Epithelial cell of prostate (primary cell): ENCODE data around the gene NRM.

ENCODE experiments used
- DNase-seq: peaks from one replicate; pipeline ENCODE4 v3.0.0-alpha.2; 2011; ENCODE audit warnings: low read depth, low spot score
- H3K27ac ChIP-seq: fragments of 450-650 bp; 2 replicates; pipeline ENCODE4 v1.5.1; 2017; ENCODE audit warnings: mild to moderate bottlenecking

NRM gene

GRCh38 chr6:30691208-30691847 is 544 bp upstream of the NRM start:
- no peak for DNase-seq
- H3K27ac ChIP-seq, result peak overlapping the region; percentile 98

DNA sequence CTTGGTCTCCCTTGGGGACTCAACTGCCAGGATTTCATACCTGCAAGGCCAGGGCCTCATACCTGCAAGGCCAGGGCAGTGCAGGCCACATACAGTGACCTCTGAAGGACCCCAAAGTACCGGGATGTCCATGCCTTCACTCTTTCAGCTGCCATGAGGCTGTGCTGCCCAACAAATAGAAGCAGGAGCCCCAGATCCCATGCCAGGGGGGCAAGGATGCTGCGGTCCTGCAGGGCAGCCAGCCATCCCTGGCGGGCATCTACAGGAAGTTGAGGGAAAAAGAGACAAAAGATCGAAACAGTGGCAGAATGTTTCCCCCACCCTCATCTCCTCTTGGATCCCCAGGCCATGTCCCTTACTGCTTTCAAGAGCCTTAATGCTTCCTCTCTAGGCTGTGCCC is 799 bp downstream of the NRM start:
- H3K27ac ChIP-seq, result peak overlapping the region; percentile 98
- DNase-seq, result no peak

GRCh38 chr6:30689022-30689865 is 1.5 kb downstream of the NRM start:
- H3K27ac ChIP-seq, result peak overlapping the region; percentile 98
- no peak for DNase-seq

GRCh38 chr6:30688569-30688968 is 2.2 kb downstream of the NRM start:
- no peak for DNase-seq
- H3K27ac ChIP-seq, result peak overlapping the region; percentile 98

DNA sequence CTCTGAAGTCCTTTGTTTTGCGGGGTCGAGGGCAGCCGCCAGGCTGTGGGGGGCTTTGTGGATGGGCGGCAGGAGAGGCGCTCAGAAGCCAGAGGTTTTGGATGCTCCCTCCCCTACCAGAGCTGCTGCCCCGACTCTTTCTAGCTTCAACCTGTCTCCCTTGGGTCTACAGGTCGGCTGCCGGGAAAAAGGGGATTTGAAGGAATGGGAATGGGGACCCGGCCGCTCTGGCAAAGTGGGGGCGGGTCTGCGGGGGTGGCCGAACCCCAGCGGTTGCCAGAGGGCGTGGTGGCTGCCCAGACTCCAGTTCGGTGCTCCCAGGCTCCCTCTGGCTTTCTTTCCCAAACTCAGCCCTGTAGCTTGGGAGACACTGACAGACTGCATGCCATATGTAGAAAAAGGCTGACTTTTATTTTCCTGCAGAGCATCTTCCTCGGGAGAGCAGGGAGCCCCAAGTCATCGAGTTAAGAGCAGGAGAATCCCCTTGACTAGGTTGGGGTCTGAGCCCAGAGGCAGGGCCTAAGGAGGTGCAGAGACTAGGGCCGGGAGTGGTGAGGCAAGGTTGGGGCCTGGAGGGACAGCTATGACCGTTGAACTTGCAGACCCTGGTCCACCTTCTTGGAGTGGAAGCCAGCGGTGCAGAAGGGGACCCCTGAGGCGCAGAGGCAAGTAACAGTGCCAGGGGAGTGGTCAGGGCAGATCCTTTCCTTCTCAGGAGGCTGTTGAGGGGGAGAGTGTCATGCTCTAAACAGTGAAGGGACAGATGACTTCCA is 2.9 kb downstream of the NRM start:
- no peak for DNase-seq
- H3K27ac ChIP-seq, result peak overlapping the region; percentile 98

GRCh38 chr6:30686908-30687658 is 3.7 kb downstream of the NRM start:
- DNase-seq, result peak; percentile 83
- H3K27ac ChIP-seq, result peak overlapping the region; percentile 98

- H3K27ac ChIP-seq, result peak within 1 kb of the TSS; percentile 98
- DNase-seq, result no peak
Observed at GRCh38 chr6:30686009-30686907, 4.5 kb downstream of the NRM start, which contains the start of gene PPP1R18. Gene PPP1R18, minus strand, starts transcription at chr6:30686645. Its CDS starts 627 bp downstream, at chr6:30686018.

DNA sequence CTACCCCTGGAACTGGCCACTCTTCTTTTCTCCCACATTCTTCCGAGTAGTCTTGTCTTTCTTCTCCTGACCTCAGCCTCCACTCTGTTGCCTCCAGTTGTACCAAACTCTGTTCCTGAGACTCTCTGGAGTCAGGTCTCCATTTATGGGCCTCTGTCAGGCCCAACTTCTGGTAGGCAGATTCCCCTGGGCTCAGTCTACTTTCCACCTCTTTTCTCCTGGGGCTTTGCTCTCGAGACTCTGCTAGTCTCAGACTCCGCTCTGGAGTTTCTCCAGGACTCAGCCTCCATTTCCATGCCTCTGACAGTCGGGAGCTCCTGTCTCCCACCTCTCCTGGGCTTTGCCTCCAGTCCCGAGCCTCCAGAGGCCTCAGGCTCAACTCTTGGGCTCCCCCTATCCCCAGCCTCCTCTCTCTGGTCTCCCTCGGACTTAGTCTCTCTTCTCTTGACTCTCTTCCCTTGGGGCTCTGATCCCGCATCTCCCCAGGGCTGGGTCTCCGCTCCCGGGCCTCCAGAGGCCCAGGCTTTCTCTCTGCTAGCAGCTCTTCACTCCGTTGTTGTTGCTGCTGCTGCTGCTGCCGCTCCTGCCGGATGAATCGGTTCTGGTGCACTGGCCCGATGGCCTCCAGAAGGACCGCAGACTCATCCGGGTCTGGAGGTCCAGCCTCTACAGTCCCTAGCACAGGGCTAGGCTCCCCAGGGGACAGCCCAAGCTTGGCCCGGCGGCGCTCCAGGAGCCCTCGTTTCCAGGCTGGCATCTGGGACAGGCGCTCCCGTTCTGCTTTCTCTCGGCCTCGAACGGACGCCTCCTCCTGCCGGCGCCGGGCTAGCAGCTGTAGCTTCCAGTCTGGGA is 5.4 kb downstream of the NRM start:
- no peak for DNase-seq
- peak overlapping the region; percentile 98 for H3K27ac ChIP-seq

- no peak for DNase-seq
- H3K27ac ChIP-seq, result peak overlapping the region; percentile 98
Observed at GRCh38 chr6:30684386-30685156, 6.2 kb downstream of the NRM start.

DNA sequence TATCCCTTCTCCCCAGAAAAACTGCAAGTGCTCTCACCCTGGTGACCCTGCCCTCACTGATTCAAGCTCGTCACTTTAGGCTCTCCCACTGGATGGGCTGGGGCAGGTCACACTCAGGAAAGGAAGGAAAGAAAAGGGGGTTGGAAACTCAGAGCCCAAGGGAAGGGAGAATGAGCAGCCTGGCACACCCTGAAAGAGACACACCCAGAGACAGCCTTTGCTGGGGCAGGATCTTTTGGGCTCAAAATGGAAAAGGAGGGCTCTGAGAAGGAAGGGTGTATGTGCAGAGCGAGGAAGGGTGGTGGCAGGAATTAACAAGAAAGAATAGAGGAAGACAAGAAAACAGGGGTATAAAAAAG is 6.8 kb downstream of the NRM start:
- DNase-seq, result no peak
- H3K27ac ChIP-seq, result peak overlapping the region; percentile 98

GRCh38 chr6:30683183-30683979 is 7.4 kb downstream of the NRM start:
- peak overlapping the region; percentile 98 for H3K27ac ChIP-seq
- DNase-seq, result no peak

DNA sequence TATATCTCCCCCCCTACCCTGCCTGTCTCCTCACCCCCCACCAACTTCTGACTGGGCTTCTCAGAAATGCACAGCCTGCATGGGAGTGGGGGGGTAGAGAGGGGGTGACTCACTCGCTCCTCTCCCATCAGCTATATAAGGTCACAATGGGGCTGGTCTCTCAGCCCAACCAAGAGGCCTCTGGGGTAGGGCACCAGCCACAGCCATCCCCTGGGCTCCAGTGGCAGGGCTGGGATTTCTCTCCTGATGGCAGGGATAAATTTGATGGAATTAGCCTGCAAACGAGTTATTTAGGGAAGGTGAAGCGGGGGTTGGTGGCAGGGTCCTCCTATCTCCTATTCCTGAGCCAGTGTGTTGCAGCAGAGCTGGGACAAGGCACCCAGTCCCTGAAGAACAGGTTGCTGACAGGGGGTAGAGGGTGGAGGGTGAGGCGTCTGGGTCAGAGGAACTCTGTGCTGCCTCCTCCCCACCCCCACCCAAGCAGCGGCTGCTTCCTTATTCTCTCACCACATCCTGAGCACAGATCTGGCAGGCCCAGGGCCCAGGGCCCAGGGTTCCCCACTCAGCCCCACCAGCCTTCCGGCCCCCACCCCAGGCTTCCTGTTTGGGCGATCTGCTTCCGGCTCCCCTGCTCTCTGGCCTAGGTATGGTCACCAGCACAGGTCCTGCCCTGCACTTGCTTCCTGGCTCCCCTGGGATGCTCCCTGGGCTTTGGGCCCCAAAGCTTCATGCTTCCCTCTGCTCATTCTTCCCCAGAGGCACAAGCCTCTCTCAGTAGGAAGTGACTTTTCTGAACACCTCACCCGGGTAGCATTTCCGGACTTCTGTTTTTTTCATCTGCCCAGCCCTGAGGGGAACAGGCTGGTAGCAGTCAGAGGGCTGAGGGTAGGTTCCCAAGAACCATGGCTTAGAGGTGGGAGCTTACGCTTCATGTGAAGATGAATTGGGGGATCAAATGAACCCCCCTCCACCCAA is 8.4 kb downstream of the NRM start:
- no peak for DNase-seq
- peak overlapping the region; percentile 98 for H3K27ac ChIP-seq

GRCh38 chr6:30681766-30682142 is 9.0 kb downstream of the NRM start:
- no peak for DNase-seq

GRCh38 chr6:30679765-30680535 is 10.8 kb downstream of the NRM start:
- H3K27ac ChIP-seq, result peak overlapping the region; percentile 98
- no peak for DNase-seq

More at GRCh38 chr6:30681766-30682142, 9.0 kb downstream of the NRM start:
- H3K27ac ChIP-seq, result peak overlapping the region; percentile 98
